ENCODE measurements around the gene ZBTB24. TPM values are rescaled to one million over a fixed set of nuclear protein-coding genes. Genes with fewer than 3 reads are reported as not detected.

ZBTB24 gene
- total and polyA plus RNA-seq, 2 donors (not counting 3 experiments of a cell fraction or from before 2014, with no cell fraction given) = 1.9 to 6.2 TPM

DNA sequence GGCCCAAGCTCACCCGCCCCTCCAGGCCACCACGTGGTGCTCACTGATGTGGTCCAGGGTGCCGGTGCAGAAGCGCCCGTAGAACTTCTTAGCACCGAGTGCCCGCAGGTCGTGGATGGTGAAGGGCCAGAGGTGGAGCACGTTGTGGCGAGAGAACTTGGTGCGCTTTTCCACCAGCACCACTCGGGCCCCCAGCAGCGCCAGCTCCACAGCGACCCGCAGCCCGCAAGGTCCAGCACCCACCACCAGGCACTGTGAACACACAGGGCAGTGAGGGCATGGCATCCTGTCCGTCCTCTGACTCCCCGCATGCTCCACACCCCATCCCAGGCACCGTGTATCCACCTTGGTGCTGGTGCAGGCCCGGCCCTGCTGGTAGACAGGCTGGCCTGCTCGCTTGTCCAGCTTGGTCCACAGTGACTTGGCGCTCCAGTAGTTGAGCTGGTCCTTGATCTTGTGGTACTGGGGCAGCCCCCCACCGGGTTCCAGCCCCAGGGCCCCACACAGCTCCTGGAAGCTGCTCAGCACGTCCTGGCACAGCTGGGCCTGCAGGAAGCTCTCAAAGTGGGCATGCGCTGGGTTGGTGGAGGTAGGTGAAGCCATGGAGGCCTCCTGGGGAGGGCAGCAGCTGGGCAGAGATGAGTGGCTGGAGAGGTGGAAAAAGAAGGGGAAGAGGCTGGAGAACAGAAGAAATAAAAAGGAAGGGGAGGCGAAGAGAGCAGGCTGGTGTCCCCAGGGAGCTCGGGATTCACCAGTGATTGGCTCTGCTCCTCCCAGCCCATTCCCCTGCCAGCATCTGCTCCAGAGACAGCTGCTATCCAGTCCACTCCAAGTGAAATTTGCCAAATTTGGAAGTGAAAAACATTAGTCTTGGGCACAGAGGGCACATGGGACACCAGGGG, 29.2 kb downstream of the ZBTB24 start:
- FAIRE-seq (no peak), DNase-seq (ENCODE audit: low read depth, low spot score) (no peak)
- Histone ChIP-seq H3K36me3 (ENCODE audit: control insufficient read depth in 2 of 2, extremely low read depth in 1 of 2, insufficient read depth in 2 of 2, low read length in 2 of 2) (no peaks in the 10 kb centered on the region), H3K79me2 (ENCODE audit: control insufficient read depth, insufficient read depth, low read length) (no peaks in the 10 kb centered on the region), H3K4me3 (replicated peaks in 1 of 3; ENCODE audit: insufficient read depth in 1 of 3, low read depth in 1 of 3, low read length in 3 of 3) (no peak overlapping the region), H3K9me1 (replicated peaks; ENCODE audit: control insufficient read depth, extremely low read depth, insufficient read depth, low read length) (no peaks in the 10 kb centered on the region), H2AFZ (ENCODE audit: low read depth, low read length) (no peak overlapping the region), H3K4me1 (ENCODE audit: control insufficient read depth, extremely low read depth, insufficient read depth, low read length) (peaks cover 7% of the 10 kb centered on the region), H4K20me1 (replicated peaks; ENCODE audit: control insufficient read depth, extremely low read depth, insufficient read depth, low read length) (no peaks in the 10 kb centered on the region), H3K27me3 (ENCODE audit: control insufficient read depth in 2 of 2, insufficient read depth in 2 of 2, low read length in 2 of 2) (no peaks in the 10 kb centered on the region), H3K4me2 (ENCODE audit: insufficient read depth, low read length) (no peak overlapping the region), H3K27ac (ENCODE audit: insufficient read depth, low read depth, low read length) (no peak overlapping the region), H3K9me3 (replicated peaks; ENCODE audit: control insufficient read depth, insufficient read depth, low read length) (no peaks in the 10 kb centered on the region), H3K9ac (replicated peaks; ENCODE audit: extremely low read depth, insufficient read depth, low read length) (no peak overlapping the region)
- dilution Hi-C loops (cut with MboI; ENCODE audit: extremely low pct_ligation_motif_present, low sequenced_read_pairs) (no loop called here), intact Hi-C loops (cut with micrococcal nuclease) (no loop called here)
- POLR2A ChIA-PET = no interaction called here
- CTCF ChIA-PET = interaction anchor here (0.7 to 1.0 kb wide), 2 partner anchors 10 to 14 kb away, joined by 3 to 6 read pairs; partner anchors contain the start of genes PPIL6 and SMPD2
- no peak for TF ChIP-seq FOS (IDR thresholded peaks at IDR 0.05; ENCODE audit: borderline replicate concordance, insufficient read depth, low read length)
- TF ChIP-seq JUN (IDR thresholded peaks at IDR 0.05; ENCODE audit: borderline replicate concordance, insufficient read depth, insufficient read length, low read depth) = no peak
- TF ChIP-seq POLR2AphosphoS5 (IDR thresholded peaks at IDR 0.05; ENCODE audit: insufficient read depth, low read depth, low read length) = no peak
- no peak for TF ChIP-seq EZH2 (IDR thresholded peaks at IDR 0.05; ENCODE audit: borderline replicate concordance, low read depth, low read length, severe bottlenecking)
- TF ChIP-seq MYC (IDR thresholded peaks at IDR 0.05; ENCODE audit: low read depth, low read length) = no peak
- TF ChIP-seq GATA2 (IDR thresholded peaks at IDR 0.05; ENCODE audit: insufficient read depth, insufficient read length, low read depth, low read length) = no peak
- no peak for TF ChIP-seq MAX (IDR thresholded peaks at IDR 0.05; ENCODE audit: insufficient read depth, insufficient read length)
- TF ChIP-seq CTCF (IDR thresholded peaks at IDR 0.05; ENCODE audit: extremely low read depth in 1 of 2, insufficient read depth in 1 of 2, low read depth in 1 of 2, low read length in 2 of 2) = no peak
- TF ChIP-seq POLR2A (IDR thresholded peaks at IDR 0.05; ENCODE audit: low read depth, low read length) = no peak
- BruUV-seq (replicated peaks) = TSS peak; percentile 12

Data from endothelial cell of umbilical vein (primary cell).